HG03039 (cell line): Measurements from ENCODE around the gene KPTN.
A peak's percentile ranks its signal among the peaks of the same experiment; 100 is the strongest.

Experiments used
- ATAC-seq: cut with Tn5 transposase; IDR thresholded peaks from one replicate; pipeline ENCODE4 v1.9.1; 2021; ENCODE audit warnings: mild to moderate bottlenecking, moderate library complexity; ENCODE audit not compliant: unreplicated experiment

KPTN gene

GRCh38 chr19:47483800-47484690 lies at the start of gene KPTN:
Gene KPTN, minus strand, starts transcription at chr19:47484219. Its CDS starts 59 bp downstream, at chr19:47484160.
- ATAC-seq = peak; percentile 56

GRCh38 chr19:47531640-47532387 lies 47.8 kb upstream of the KPTN start:
- no peak for ATAC-seq

GRCh38 chr19:47529018-47529742 lies 45.2 kb upstream of the KPTN start:
- ATAC-seq = no peak

DNA sequence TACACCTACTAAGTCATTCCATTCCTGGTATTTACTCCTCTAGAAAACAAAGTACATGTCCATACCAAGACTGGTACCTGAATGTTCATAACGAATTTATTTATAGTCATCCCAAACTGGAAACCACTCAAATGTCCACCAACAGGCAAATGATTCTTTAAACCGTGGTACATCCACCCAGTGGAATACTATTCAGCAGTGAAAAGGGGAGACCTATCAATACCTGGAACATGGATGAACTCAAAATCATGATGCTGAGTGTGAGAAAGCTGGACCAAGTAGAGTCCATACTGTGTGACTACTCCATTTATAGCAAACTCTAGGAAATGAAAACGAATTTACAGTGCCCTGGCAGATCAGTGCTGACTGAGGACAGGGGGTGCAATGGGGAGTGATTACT lies 42.8 kb upstream of the KPTN start:
- ATAC-seq = no peak

- no peak for ATAC-seq
Observed at GRCh38 chr19:47523473-47523872, 39.5 kb upstream of the KPTN start.

DNA sequence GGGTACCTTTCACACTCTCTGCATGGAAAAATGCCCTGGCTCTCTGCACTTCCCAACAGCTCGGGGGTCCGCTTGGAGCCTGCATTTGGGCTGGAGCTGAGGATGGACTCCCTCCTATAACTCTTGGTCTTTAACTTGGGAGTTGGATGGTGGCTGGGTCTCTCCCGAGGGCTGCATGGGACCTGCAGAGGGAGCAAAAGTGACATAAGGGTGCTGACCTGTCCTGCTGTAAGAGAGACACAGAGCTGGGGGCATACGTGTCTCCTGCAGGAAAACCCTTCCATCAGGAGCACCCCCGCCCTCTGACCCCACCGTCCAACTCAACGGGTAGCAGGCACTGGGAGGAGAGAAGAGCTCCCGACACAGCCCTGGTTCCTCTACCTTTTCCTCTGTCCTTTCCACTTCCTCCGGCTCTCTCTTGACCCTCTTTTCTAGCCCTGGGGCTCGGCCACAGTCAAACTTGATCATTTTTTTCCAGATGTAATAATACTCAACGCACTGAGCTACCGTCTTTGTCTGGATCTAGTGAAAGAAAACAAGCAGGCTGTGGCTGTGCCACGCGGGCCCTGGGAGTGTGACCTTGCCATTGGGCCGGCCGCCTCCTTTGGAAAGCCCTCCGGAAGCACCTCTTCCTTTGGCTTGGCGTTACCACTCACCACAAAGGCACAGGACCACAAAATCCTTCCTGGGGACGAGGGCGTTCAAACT lies 37.6 kb upstream of the KPTN start:
- no peak for ATAC-seq

- no peak for ATAC-seq
Observed at GRCh38 chr19:47520839-47521238, 36.8 kb upstream of the KPTN start.

DNA sequence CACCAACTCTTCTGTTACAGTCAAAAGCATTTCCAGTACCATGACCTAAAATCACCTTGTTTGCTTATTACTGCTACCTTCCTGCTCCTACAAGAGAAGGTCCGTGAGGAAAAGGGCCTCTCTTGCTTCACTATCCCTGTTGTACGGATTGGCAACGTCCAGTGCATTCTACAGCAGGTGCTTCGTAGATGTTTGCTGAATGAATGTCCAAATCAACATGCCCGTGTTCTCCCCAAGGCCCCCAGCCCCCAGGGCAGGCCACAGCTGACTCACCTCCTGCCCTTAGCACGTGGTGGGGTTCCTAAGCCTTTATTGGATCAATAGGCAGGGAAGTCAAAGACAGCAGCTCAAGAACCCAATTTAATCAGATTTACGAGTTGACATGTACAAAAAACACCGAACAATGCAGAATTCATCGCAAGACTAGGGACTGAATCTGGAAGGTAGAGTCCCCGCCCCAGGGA lies 36.4 kb upstream of the KPTN start:
- no peak for ATAC-seq

GRCh38 chr19:47518854-47519253 lies 34.8 kb upstream of the KPTN start:
- no peak for ATAC-seq

- no peak for ATAC-seq
Observed at GRCh38 chr19:47518139-47518538, 34.1 kb upstream of the KPTN start.

DNA sequence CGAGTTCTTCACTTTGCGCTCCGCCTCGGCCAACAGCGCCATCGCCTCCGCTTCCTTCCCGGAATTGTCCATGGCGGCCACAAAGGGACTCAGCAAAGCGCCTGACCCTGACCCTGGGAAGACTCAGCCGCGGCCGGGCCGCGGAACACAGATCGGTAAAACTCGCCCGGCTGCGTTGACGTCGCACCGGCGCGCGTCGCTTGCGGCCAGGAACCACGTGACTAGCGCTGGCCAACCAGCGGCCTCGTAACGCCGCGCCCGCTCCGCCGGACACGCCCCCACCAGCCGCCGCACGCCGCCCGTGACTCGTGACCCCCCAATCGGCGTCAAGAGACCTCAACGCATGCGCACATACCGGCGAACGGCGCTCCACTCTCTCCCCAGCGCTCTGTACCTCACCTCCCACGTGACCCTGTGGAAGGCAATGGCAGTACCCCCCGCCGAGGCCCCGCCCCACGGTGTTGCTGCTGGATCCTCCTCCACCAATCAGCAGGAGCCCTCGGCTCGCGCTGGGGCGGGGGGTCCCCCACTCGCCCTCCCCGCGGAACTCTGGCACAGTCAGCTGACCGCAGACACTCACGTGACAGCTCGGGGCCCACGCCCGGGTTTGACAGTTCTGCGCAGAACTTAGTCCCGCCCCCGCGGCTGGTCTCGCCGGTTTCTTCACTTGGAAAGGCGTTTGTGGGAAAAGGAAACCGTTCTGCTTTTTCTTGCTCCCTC lies 31.0 kb upstream of the KPTN start, which contains the start of gene NAPA:
NAPA (minus strand) TSS at position 195 of the 720 bp plus-strand sequence; CDS start at position 72, 123 bp downstream.
- peak; percentile 76 for ATAC-seq

DNA sequence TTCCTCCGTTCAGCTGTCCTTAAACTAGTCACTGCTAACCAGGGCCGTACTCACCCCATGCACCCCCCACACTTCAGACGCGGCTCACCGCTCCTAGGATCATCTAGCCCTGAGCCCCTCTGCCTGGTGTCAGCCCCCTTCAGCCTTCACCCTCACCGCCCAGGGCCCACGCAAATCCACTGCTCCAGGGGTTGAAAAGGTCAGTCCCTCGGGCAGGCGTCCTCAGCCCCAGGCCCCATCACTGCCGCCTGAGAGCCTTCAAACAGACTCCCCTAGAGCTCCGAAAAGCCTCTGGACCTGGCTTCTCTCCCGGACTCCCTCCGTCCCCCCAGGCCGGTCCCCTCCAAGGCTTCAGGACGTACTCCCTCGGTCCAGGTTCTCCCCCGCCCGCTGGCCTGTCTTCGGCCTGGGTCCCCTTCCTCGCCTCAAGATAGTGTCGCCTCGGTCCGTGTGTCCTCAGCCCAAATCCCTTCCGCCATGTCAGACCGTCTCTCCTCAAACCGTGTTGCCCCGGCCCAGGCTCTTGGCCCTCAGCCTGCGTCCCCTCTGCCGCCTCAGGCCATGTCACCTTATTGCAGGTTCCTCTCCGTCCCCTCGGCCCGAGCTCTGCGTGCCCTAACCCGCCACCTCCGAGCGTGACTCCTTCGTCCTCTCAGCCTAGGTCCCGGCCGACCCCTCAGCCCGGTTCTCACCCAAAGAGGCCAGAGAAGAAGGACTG lies 30.3 kb upstream of the KPTN start:
- no peak for ATAC-seq

DNA sequence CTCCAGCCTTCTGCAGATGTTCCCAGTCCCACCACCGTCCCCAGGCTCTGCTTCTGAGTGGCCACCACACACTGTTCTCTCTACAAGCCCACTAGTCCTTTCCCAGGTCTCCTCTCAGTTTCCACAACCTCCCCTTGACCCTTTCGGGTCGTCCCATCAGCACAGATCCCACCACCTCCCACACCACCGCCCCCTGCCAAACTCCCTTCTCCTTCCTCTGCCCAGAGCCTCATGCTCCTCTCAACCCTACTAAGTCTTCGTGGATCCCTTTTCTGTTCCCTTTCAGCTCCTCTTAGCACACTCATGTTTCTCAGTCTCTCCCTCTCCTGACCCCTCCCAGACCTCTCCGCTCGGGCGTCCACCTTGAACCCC lies 28.9 kb upstream of the KPTN start:
- ATAC-seq = no peak

DNA sequence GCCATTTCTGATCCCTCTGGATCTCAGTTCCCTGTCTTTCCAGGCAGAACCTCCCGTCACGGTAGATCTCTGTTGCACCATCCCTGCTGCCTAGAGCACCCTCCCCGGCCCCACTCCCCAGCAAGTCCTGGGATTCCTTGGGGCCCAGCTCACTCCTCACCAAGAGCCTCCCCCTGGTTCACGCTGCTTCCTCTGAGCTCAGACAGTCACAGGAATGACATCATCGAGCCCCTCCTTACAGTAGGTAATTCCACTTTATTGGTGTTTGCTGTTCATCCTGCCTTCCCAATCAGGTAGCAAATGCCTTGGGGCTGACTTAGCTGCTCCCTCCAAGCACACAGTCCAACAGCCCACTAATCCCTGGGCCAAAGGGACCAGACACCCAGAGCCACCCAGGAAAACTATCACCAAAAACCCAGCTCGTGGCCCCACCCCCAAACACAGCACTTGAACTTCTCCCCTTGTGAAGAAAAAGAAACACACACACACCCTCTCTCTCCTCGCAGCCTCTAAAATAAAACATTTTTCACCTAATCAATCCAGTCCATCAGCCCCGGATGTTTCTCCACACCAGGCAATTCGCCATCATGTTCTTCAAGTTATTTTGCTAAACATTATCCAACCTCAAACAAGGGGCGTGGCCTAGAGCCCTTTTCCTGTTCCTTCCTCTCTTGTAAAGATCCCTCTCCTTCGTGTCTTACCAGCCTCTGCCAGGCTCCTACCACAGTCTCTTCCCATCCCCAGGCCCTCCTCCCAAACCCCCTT lies 28.3 kb upstream of the KPTN start:
- no peak for ATAC-seq

GRCh38 chr19:47511681-47512080 lies 27.7 kb upstream of the KPTN start:
- ATAC-seq = no peak

DNA sequence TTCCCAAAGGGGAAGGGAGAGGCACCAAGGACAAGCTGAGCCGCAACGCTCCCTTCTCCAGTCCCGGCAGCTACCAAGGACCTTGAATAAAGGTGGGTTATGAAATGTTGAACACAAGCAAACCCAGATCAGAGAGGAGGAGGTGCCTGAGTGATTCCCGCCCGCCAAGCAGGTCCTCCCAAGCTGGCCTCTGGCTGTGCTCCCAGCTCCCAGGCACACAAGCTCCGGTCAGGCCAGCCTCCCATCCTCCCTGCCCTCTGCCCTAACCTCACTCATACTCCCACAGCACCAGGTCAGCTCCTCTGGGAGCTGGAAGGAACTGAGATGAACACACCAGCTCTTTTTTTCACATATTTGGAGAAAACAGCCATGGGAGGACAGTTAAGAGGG lies 27.1 kb upstream of the KPTN start:
- ATAC-seq = no peak

DNA sequence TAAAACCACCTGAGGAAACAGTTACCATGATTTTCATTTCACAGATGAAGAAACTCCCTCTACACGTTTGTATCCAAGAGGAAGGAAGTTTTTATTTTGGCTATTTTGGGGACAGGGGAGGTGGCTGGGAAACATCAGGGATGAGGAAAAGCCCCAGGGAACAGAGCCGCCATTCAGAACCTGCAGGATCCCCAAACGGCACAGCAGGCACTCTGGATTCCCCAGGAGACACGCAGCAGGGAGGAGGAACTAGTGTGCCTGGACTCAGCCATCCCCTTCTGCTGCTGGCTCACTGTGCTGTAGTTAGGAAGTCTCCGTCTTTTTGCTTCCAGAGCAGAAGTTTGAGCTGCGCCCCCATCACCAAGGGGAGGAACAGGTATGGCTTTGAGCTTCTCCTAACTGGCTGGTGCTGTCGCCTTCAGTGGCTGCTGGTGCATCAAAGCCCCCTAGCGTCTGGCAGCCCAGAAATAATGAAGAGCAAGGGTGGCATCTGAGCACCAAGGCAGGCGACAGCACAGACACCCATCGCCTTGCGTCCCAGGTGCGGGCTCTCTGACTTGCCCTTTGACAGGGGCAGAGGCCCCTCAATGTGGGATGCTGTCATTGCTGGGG lies 26.6 kb upstream of the KPTN start:
- no peak for ATAC-seq

GRCh38 chr19:47509973-47510372 lies 26.0 kb upstream of the KPTN start:
- ATAC-seq = no peak
